ENCODE data around the gene BMPR1B. TPM values are rescaled to one million over a fixed set of nuclear protein-coding genes. Genes with fewer than 3 reads are reported as not detected.
A peak's percentile ranks its signal among the peaks of the same experiment; 100 is the strongest.

Gene BMPR1B
- total and polyA plus RNA-seq, 7 donors: 0.07 to 2.2 (median 1.8) TPM; not detected in 2

DNA sequence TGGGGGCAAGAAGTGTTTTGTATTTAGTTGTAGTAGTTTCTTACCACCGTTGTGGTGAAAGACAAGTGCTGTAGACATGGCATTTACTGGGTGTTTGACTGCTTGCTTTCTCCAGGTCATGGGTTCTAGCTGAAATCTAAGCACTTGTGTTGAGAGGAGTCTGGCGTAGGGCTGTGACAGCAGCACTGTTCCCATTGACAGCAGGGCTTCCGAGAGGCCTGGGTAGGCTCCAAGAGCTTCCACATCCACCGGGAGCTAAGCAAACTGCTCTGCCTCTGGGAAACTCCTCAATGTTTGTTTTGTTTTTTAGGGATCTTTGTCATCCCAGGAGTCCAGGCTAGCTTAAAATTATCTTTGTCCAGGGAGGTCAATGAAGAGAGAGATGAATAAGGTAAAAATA, 44.3 kb downstream of the BMPR1B start:
- Histone ChIP-seq H3K4me1 (no peaks in the 10 kb centered on the region), H3K27ac (no peak overlapping the region), H3K27me3 (no peaks in the 10 kb centered on the region), H3K9me3 (no peaks in the 10 kb centered on the region), H3K36me3 (no peaks in the 10 kb centered on the region), H3K4me3 (no peak overlapping the region)
- TF ChIP-seq EP300 (IDR thresholded peaks at IDR 0.05): no peak
- TF ChIP-seq POLR2A (IDR thresholded peaks at IDR 0.05): no peak
- TF ChIP-seq POLR2AphosphoS5 (IDR thresholded peaks at IDR 0.05): no peak
- TF ChIP-seq, protein P1, sequence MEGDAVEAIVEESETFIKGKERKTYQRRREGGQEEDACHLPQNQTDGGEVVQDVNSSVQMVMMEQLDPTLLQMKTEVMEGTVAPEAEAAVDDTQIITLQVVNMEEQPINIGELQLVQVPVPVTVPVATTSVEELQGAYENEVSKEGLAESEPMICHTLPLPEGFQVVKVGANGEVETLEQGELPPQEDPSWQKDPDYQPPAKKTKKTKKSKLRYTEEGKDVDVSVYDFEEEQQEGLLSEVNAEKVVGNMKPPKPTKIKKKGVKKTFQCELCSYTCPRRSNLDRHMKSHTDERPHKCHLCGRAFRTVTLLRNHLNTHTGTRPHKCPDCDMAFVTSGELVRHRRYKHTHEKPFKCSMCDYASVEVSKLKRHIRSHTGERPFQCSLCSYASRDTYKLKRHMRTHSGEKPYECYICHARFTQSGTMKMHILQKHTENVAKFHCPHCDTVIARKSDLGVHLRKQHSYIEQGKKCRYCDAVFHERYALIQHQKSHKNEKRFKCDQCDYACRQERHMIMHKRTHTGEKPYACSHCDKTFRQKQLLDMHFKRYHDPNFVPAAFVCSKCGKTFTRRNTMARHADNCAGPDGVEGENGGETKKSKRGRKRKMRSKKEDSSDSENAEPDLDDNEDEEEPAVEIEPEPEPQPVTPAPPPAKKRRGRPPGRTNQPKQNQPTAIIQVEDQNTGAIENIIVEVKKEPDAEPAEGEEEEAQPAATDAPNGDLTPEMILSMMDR (IDR thresholded peaks at IDR 0.05): no peak
- intact Hi-C loops (cut with DNase I): no loop called here
- DNase-seq: no peak
- 69 to 76% methylated on average over 4 of the region's 4 CpGs for WGBS, 2 donors

DNA sequence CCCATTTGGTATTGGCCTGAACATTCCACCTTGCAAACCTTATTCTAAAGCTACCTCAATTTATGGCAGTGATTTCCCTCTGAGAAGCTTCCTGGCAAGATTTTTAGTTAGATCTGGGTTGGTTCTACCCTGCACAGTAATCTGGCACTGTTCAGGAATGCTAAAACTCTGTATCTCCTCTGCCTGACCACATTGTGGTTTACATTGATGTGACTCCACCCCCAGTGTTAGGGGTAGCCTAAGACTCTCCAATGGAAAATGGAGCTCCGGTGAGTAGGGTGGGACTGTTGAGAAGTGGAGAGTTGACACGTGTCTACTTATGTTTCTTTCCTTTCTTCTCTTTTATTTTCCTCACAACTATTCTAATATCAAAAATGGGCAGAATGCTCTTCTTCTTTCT, 45.4 kb downstream of the BMPR1B start:
- no peaks in the 10 kb centered on the region for H3K27me3 ChIP-seq
- no peak overlapping the region for H3K27ac ChIP-seq
- no peaks in the 10 kb centered on the region for H3K4me1 ChIP-seq
- H3K4me3 ChIP-seq: no peak overlapping the region
- H3K36me3 ChIP-seq: no peaks in the 10 kb centered on the region
- WGBS, 2 donors: 79 to 92% methylated on average over 2 of the region's 2 CpGs
- H3K9me3 ChIP-seq: no peaks in the 10 kb centered on the region
- intact Hi-C loops (cut with DNase I): no loop called here
- no peak for TF ChIP-seq POLR2AphosphoS5 (IDR thresholded peaks at IDR 0.05)
- no peak for TF ChIP-seq POLR2A (IDR thresholded peaks at IDR 0.05)
- no peak for DNase-seq

DNA sequence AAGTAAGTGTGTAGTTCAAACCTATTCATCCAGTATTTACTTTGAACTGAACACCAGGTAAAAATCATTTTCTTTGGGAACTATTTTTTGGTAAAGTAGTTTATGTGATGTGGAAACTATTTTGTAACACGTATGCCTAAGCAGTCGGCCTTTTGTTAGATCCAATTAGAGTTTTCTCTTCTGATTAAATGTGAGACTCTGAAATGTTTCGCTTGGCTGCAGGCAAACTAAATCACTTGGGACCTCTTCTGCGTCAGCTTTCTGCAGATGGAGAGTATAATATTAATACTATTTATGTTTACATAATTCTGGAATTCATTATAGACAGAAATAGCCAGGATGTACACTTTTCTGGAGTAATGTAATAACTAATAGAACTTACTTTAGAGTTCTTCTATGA, 46.9 kb downstream of the BMPR1B start:
- no peaks in the 10 kb centered on the region for H3K4me1 ChIP-seq
- H3K27me3 ChIP-seq: no peaks in the 10 kb centered on the region
- TF ChIP-seq POLR2AphosphoS5 (IDR thresholded peaks at IDR 0.05) (no peak), POLR2A (IDR thresholded peaks at IDR 0.05) (no peak), EP300 (IDR thresholded peaks at IDR 0.05) (no peak)
- TF ChIP-seq, protein P1 (IDR thresholded peaks at IDR 0.05): no peak
- WGBS, 2 donors: 82 to 89% methylated on average over 4 of the region's 4 CpGs
- DNase-seq: no peak
- intact Hi-C loops (cut with DNase I): no loop called here
- H3K9me3 ChIP-seq: no peaks in the 10 kb centered on the region
- no peaks in the 10 kb centered on the region for H3K36me3 ChIP-seq
- no peak overlapping the region for H3K27ac ChIP-seq
- no peak overlapping the region for H3K4me3 ChIP-seq

DNA sequence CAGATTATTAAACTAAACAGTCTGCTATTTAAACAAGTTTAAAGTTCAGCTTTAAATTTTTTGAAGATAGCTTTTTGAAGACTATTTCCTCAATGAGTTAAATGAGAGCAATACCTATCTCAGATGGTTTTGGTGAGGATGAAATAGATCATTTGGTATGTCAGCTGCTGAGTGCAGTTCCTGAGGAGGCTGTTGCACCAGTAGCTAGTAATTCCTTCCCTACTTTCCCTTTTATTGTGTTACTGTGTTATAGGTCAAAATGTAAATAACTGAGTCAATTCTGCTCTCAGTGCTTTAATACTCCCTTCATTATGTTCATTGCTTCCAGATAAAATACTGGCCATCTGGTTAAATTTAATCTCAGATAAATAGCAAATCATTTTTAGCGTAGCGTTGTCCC, 48.6 kb downstream of the BMPR1B start:
- Histone ChIP-seq H3K27ac (peak overlapping the region in 1 of 4 donors; percentile 25), H3K4me3 (no peak overlapping the region), H3K36me3 (no peaks in the 10 kb centered on the region), H3K9me3 (no peaks in the 10 kb centered on the region), H3K27me3 (no peaks in the 10 kb centered on the region), H3K4me1 (no peaks in the 10 kb centered on the region)
- TF ChIP-seq POLR2A (IDR thresholded peaks at IDR 0.05): no peak
- no peak for TF ChIP-seq POLR2AphosphoS5 (IDR thresholded peaks at IDR 0.05)
- TF ChIP-seq, protein P1 (IDR thresholded peaks at IDR 0.05): no peak
- no peak for TF ChIP-seq EP300 (IDR thresholded peaks at IDR 0.05)
- intact Hi-C loops (cut with DNase I): no loop called here
- 53 to 86% methylated on average over 2 of the region's 2 CpGs for WGBS, 2 donors
- DNase-seq: no peak

DNA sequence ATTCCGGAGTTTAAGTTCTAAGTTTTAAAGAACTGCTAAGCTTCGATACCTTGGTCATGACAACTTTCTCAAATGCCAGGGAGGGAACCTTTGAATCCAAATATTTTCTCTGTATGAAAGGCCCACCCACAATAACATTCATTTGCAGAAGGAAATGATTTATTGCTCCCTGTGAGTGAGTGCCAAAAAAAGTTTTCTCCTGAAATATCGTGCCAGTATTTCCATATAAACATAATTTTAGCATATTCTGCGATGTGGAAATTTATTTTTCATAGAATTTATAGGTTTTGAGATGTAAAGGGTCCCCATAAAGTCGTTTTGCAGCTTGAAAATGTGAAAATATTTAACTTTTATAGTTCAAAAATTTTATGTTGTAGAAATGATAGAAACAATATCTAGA, 53.9 kb downstream of the BMPR1B start:
- intact Hi-C loops (cut with DNase I): no loop called here
- Histone ChIP-seq H3K36me3 (no peaks in the 10 kb centered on the region), H3K27me3 (no peaks in the 10 kb centered on the region), H3K4me1 (no peaks in the 10 kb centered on the region), H3K27ac (no peak overlapping the region), H3K9me3 (no peaks in the 10 kb centered on the region), H3K4me3 (no peak overlapping the region)
- no peak for DNase-seq
- TF ChIP-seq EP300 (IDR thresholded peaks at IDR 0.05) (no peak), POLR2A (IDR thresholded peaks at IDR 0.05) (no peak), POLR2AphosphoS5 (IDR thresholded peaks at IDR 0.05) (no peak)
- TF ChIP-seq, protein P1 (IDR thresholded peaks at IDR 0.05): no peak
- 30 to 55% methylated on average over 5 of the region's 5 CpGs for WGBS, 2 donors
